ENCODE measurements around the gene HMCN1. TPM values are rescaled to one million over a fixed set of nuclear protein-coding genes. Genes with fewer than 3 reads are reported as not detected.

HMCN1 gene
- total RNA-seq, 4 donors from 2014 or later = 3.3 to 8.9 (median 6.6) TPM

DNA sequence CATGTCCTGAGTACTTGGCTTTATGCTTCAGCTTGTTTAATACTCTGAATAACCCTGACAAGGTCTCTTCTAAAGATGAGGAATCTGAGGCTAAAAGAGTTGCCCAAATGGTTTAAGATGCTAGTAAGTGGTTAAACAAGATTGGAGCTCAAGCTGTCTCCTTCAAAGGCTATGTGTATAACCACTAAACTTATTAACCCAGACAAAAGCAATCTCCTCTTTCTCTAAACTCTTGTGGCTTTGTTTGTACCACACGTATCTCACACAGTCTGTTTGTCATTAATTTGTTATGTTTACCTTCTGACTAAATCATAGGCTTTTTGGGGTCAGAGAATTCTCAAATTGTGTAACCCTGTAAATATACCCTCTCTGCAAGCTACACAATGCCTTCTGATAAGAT lies 89.9 kb downstream of the HMCN1 start:
- 79 to 89% methylated on average over 1 of the region's 1 CpG for WGBS, 2 donors
- DNase-seq = no peak
- no peak overlapping the region for H3K27ac ChIP-seq

DNA sequence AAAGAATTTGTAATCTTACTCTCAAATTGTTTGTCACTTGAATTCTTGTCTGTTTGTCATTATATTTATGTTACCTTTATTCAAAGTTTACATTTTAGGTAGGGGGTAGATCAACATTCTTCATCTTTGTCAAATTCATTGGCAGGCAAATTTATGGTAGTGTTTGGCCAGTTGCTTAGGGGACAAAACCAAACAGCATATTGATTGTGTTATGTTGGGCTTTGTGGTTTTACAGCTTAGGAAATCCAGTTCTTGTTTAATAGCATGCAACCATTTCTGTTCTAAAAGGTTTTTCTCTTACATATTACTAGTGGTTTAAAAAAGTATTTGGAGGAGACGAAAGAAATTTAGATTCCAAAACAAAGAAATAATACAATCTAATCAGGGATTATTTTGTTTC lies 91.4 kb downstream of the HMCN1 start:
- Histone ChIP-seq H3K4me1 (no peaks in the 10 kb centered on the region), H3K4me3 (replicated peaks in 1 of 3) (no peak overlapping the region), H3K36me3 (no peaks in the 10 kb centered on the region), H3K27ac (no peak overlapping the region), H3K9me3 (no peaks in the 10 kb centered on the region), H3K27me3 (no peaks in the 10 kb centered on the region)
- no peak for TF ChIP-seq POLR2A (IDR thresholded peaks at IDR 0.05)
- TF ChIP-seq, protein P1, sequence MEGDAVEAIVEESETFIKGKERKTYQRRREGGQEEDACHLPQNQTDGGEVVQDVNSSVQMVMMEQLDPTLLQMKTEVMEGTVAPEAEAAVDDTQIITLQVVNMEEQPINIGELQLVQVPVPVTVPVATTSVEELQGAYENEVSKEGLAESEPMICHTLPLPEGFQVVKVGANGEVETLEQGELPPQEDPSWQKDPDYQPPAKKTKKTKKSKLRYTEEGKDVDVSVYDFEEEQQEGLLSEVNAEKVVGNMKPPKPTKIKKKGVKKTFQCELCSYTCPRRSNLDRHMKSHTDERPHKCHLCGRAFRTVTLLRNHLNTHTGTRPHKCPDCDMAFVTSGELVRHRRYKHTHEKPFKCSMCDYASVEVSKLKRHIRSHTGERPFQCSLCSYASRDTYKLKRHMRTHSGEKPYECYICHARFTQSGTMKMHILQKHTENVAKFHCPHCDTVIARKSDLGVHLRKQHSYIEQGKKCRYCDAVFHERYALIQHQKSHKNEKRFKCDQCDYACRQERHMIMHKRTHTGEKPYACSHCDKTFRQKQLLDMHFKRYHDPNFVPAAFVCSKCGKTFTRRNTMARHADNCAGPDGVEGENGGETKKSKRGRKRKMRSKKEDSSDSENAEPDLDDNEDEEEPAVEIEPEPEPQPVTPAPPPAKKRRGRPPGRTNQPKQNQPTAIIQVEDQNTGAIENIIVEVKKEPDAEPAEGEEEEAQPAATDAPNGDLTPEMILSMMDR (IDR thresholded peaks at IDR 0.05) = no peak
- intact Hi-C loops (cut with DNase I) = no loop called here
- WGBS, 2 donors = 84 to 92% methylated on average over 1 of the region's 1 CpG
- no peak for DNase-seq

More for the DNA sequence above, 89.9 kb downstream of the HMCN1 start:
- Histone ChIP-seq H3K4me3 (replicated peaks in 1 of 3) (no peak overlapping the region), H3K4me1 (no peaks in the 10 kb centered on the region), H3K9me3 (no peaks in the 10 kb centered on the region), H3K27me3 (no peaks in the 10 kb centered on the region), H3K36me3 (no peaks in the 10 kb centered on the region)
- TF ChIP-seq, protein P1 (IDR thresholded peaks at IDR 0.05) = no peak
- no peak for TF ChIP-seq POLR2A (IDR thresholded peaks at IDR 0.05)
- intact Hi-C loops (cut with DNase I) = no loop called here

DNA sequence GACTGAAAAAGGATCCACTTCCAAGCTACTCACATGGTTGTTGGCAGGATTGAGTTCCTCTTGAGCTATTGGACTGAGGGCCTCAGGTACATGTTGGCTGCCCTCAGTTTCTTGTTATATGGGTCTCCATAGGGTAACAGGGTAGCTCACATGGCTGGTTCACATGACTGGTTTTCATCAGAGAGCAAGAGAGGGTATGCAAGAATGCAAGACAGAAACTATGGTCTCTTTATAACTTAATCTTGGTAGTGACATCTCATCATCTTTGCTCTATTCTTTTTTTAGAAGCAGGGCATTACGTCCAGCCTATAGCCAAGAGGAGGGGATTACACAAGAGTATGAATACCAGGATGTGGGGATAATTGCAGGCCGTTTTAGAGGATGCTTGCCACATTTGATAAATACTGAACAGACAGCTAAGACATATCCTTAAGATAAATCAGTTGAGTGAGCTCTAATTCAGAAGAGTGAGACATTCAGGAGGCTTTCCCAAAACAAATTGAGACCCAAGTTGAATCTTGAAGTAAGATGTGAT lies 100.2 kb downstream of the HMCN1 start:
- TF ChIP-seq POLR2A (IDR thresholded peaks at IDR 0.05) = no peak
- TF ChIP-seq, protein P1 (IDR thresholded peaks at IDR 0.05) = no peak
- intact Hi-C loops (cut with DNase I) = no loop called here
- 76 to 80% methylated on average over 2 of the region's 2 CpGs for WGBS, 2 donors

DNA sequence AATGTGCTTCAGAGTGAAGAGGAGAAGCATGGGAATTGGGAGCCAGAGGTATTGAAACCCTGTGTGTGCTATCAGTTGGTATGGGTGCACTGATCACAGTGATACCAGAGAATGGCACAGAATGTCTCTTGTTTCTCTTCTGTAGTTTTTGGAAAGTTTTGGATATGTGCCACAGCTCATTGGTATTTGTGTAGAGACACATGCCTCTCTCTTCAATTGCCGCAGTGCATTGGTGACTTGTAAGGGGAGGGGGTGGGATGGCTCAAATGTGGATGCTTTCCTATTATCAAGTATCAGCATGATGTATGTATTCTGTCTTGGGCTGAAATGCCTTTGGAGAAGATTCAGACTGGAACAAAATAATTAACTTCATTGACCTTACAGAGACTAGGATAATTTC lies 101.0 kb downstream of the HMCN1 start:
- Histone ChIP-seq H3K27ac (no peak overlapping the region), H3K27me3 (no peaks in the 10 kb centered on the region), H3K9me3 (no peaks in the 10 kb centered on the region), H3K36me3 (no peaks in the 10 kb centered on the region), H3K4me3 (replicated peaks in 1 of 3) (no peak overlapping the region), H3K4me1 (no peaks in the 10 kb centered on the region)
- 95 to 100% methylated on average over 1 of the region's 1 CpG for whole genome bisulfite sequencing, 2 donors
- no peak for DNase-seq
- TF ChIP-seq, protein P1 (IDR thresholded peaks at IDR 0.05) = no peak
- no peak for TF ChIP-seq POLR2A (IDR thresholded peaks at IDR 0.05)
- intact Hi-C loops (cut with DNase I) = no loop called here

More for the DNA sequence above, 100.2 kb downstream of the HMCN1 start:
- H3K27me3 ChIP-seq = no peaks in the 10 kb centered on the region
- H3K9me3 ChIP-seq = no peaks in the 10 kb centered on the region
- no peak overlapping the region for H3K27ac ChIP-seq
- DNase-seq = no peak
- H3K4me1 ChIP-seq = no peaks in the 10 kb centered on the region
- no peak overlapping the region for H3K4me3 ChIP-seq (replicated peaks in 1 of 3)
- H3K36me3 ChIP-seq = no peaks in the 10 kb centered on the region

DNA sequence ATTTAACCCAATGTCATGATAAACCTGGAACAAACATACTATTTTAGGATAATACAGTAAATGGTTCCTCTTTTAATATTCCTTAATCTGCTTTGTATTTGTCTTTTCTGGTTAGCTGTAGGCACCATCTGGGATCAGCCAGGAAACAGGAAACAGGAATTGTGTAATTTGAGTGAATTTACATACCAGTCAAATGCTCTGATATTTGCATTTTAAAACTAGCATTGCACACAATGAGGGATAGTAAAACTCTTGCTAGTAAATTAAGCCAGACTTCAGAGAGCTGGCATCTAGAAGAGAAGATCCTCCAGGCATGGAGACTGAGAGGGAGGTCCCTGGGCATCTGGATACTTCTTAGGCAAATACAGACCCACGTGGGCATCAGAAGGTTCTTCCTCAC lies 103.5 kb downstream of the HMCN1 start:
- Histone ChIP-seq H3K4me1 (no peaks in the 10 kb centered on the region), H3K9me3 (no peaks in the 10 kb centered on the region), H3K27ac (no peak overlapping the region), H3K27me3 (no peaks in the 10 kb centered on the region), H3K36me3 (no peaks in the 10 kb centered on the region), H3K4me3 (replicated peaks in 1 of 3) (no peak overlapping the region)
- TF ChIP-seq, protein P1 (IDR thresholded peaks at IDR 0.05) = no peak
- no peak for TF ChIP-seq POLR2A (IDR thresholded peaks at IDR 0.05)
- DNase-seq = no peak
- intact Hi-C loops (cut with DNase I) = no loop called here
- WGBS, 2 donors = 64 to 100% methylated on average over 1 of the region's 1 CpG

All from thyroid gland (tissue), 4 donors.